Mucosa of gallbladder (tissue), 1 donor: ENCODE measurements around the gene ACTL6B. TPM values are rescaled to one million over a fixed set of nuclear protein-coding genes. Genes with fewer than 3 reads are reported as not detected.

ENCODE experiments used
- DNase-seq: peaks from one replicate; pipeline ENCODE4 v3.0.0-alpha.2; 2020; ENCODE audit warnings: low spot score
- total RNA-seq: library from RNA; stranded (reverse); gene quantifications from one replicate; pipeline ENCODE4 v1.2.1, GENCODE V29; 2021
- donor health status: DM: no; HTN: no; CAD: no.

ACTL6B gene
- total RNA-seq, 1 donor from 2014 or later, result 0.14 TPM

GRCh38 chr7:100600730-100601038 is 55.6 kb downstream of the ACTL6B start:
- DNase-seq, result no peak

- DNase-seq, result no peak
Observed at GRCh38 chr7:100599911-100600729, 56.1 kb downstream of the ACTL6B start.

GRCh38 chr7:100598425-100598824 is 57.8 kb downstream of the ACTL6B start:
- DNase-seq, result no peak

GRCh38 chr7:100595188-100595587 is 61.1 kb downstream of the ACTL6B start:
- DNase-seq, result no peak

Other genes with a start within 250 kb of the ACTL6B start
- 4.6 TPM for gene ZCWPW1, start 227.7 kb downstream of the ACTL6B start, total RNA-seq
- 40.5 TPM for gene MEPCE, start 226.6 kb downstream of the ACTL6B start, total RNA-seq
- gene PPP1R35, start 220.0 kb downstream of the ACTL6B start, total RNA-seq, result 36.3 TPM
- gene SPACDR, start 192.2 kb downstream of the ACTL6B start, total RNA-seq, result 1.2 TPM
- 78.2 TPM for gene TSC22D4, start 177.2 kb downstream of the ACTL6B start, total RNA-seq
- 1.2 TPM for gene NYAP1, start 172.5 kb downstream of the ACTL6B start, total RNA-seq
- gene AGFG2, start 117.2 kb downstream of the ACTL6B start, total RNA-seq, result 102 TPM
- gene SAP25, start 82.5 kb downstream of the ACTL6B start, total RNA-seq, result 13.3 TPM
- gene LRCH4, start 70.3 kb downstream of the ACTL6B start, total RNA-seq, result 131 TPM
- gene FBXO24, start 70.1 kb downstream of the ACTL6B start, total RNA-seq, result 1.6 TPM
- 55.4 TPM for gene PCOLCE, start 54.1 kb downstream of the ACTL6B start, total RNA-seq
- gene MOSPD3, start 43.9 kb downstream of the ACTL6B start, total RNA-seq, result 34.8 TPM
- 13.8 TPM for gene TFR2, start 14.9 kb downstream of the ACTL6B start, total RNA-seq
- 236 TPM for gene GNB2, start 17.3 kb upstream of the ACTL6B start, total RNA-seq
- gene GIGYF1, start 37.8 kb upstream of the ACTL6B start, total RNA-seq, result 56.2 TPM
- 25.9 TPM for gene POP7, start 49.7 kb upstream of the ACTL6B start, total RNA-seq
- not detected for gene EPO, start 64.0 kb upstream of the ACTL6B start, total RNA-seq
- gene ZAN, start 77.1 kb upstream of the ACTL6B start, total RNA-seq, result not detected
- 165 TPM for gene EPHB4, start 171.1 kb upstream of the ACTL6B start, total RNA-seq
- gene SLC12A9, start 196.3 kb upstream of the ACTL6B start, total RNA-seq, result 76.1 TPM
- gene TRIP6, start 210.9 kb upstream of the ACTL6B start, total RNA-seq, result 91.0 TPM
- 150 TPM for gene SRRT, start 218.7 kb upstream of the ACTL6B start, total RNA-seq
- 3.3 TPM for gene UFSP1, start 233.3 kb upstream of the ACTL6B start, total RNA-seq
- 8.4 TPM for gene ACHE, start 239.4 kb upstream of the ACTL6B start, total RNA-seq